LHCN-M2 (cell line): Measurements from ENCODE around the gene CENPE. TPM values are rescaled to one million over a fixed set of nuclear protein-coding genes. Genes with fewer than 3 reads are reported as not detected.

Source experiments
- DNase-seq: peaks from one replicate; pipeline ENCODE4 v3.0.0-alpha.2; 2012; ENCODE audit warnings: low read depth
- total RNA-seq: library from RNA; depleted of rRNA; stranded (reverse); fragments of >200 nt; gene quantifications from 2 replicates; pipeline ENCODE4 v1.2.3, GENCODE V29; 2014; rRNA removed

Gene CENPE
- total RNA-seq, 1 experiment from 2014 or later: 53.7 TPM

- no peak for DNase-seq
Measured at GRCh38 chr4:103076747-103077347, 121.3 kb downstream of the CENPE start, which contains the start of gene SLC9B2. Gene SLC9B2, minus strand, starts transcription at chr4:103076761. Its CDS starts 9,211 bp downstream, at chr4:103067550.

DNA sequence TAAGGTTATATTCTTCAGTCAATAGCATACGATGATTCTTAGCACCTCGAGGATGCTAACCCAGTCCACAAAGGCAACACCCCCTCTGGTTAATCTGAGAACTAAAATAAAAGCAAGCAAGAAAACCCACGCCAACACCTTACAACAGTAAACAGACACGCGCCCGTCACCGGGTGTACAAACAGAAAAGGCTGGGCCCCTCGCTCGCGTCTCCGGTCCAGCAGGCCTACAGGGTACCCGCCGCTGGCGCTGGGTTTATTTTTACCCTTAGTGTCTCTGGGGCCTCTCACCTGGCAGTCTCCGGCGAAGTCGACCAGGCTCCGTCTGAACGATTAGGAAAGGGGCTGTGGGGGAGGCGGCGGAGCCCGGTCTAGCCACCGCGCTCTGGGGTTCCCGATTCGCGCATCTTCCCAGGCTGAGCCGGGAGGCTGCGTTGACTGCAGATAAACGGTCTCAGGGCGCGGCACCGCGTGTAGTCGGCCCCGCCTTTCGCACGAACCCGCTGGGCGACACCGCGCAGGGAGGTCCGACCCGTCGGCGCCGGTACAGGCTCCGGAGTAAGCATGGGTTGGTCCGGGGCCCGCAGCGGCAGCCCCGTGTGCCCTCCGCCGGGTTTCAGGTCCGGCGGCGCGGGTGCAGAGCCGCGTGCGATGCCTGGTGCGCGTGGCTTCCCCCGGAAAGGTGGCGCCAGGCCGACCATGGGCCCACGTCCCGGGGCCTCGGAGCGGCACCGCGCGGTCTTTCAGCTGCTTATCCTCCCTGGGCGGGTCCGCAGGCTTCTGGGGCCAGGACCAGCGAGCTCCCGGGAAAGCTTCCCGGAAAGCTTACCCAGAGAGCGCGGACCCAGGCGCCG is 122.0 kb downstream of the CENPE start:
- DNase-seq: peak; percentile 69

DNA sequence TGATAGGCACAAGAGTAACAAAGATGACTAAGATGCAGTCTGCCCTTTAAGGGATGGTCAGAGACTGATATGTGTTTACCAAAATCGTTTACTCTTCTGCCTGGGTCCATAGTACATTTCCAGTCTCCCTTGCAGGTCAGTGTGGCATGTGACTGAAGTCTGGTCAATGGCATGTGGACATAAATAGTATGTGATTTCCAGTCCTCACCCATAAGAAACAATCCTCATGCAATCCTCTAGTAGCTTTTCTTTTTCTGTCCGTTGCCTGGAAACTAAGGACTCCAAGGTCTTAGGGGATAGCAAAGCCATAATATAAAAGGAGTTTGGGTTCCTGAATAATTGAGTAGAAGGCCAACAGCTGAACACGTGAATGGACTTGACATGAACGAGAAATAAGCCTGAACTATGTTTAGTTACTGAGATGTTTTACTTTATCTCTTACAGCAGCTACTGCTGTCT is 122.7 kb downstream of the CENPE start:
- DNase-seq: peak; percentile 32

GRCh38 chr4:103074744-103075434 is 123.3 kb downstream of the CENPE start:
- no peak for DNase-seq

- DNase-seq: no peak
Measured at GRCh38 chr4:103073792-103074438, 124.2 kb downstream of the CENPE start.

DNA sequence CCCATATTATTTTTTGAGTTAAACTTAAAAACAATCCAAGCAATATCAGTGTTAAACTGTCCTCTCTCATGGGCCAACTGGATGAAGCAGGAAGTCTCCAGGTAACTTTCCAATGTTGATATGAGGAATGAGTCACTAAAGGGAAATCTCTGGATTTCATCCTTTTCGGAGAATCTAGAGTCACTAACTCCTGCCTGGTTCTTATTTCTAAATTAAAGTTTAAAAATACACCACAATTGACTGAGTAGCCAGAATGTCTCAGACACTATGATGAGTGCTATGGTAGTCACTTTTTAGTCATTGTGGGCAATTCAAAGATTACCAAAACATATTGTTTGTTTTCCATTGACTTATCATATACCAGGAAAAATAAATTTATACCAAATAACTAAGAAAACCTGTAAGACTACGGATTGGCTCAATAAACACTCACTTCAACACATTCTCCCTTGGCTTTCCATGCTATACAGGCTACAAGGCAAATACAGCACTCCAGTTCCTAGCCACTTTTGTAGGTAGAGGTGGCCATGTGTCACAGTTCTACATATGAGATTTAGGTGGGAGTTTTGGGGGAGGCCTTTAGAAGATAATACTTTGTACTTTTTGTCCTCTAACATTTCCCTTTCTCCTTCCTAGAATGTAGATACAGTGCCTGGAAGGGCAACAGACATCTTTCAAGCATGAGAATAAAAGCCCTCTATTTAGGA is 130.1 kb downstream of the CENPE start:
- peak; percentile 62 for DNase-seq

- no peak for DNase-seq
Measured at GRCh38 chr4:103060453-103061148, 137.5 kb downstream of the CENPE start.

Other genes starting within 250 kb of the CENPE start
- 0.13 and 0.52 TPM in 2 replicates for gene SLC9B1, start 178.6 kb downstream of the CENPE start, total RNA-seq
- 12.2 and 13.0 TPM in 2 replicates for gene SLC9B2, start 121.6 kb downstream of the CENPE start, total RNA-seq
- gene BDH2, start 98.5 kb downstream of the CENPE start, total RNA-seq: 58.6 and 68.1 TPM in 2 replicates